OCI-LY1 (cell line): Measurements from ENCODE around the gene STXBP6.

ENCODE experiments used
- H2AFZ ChIP-seq: fragments of 200-600 bp; sonication (generic), shearing (Covaris generic); 2 replicates; pipeline ENCODE4 v1.6.0; 2014; ENCODE audit warnings: antibody characterized with exemption, mild to moderate bottlenecking, low read length
- H3F3A ChIP-seq: fragments of 200-600 bp; sonication (generic), shearing (Covaris generic); 2 replicates; pipeline ENCODE4 v1.6.0; 2014; ENCODE audit warnings: mild to moderate bottlenecking, antibody characterized with exemption, low read length, moderate library complexity; ENCODE audit not compliant: insufficient read depth
- H3K27ac ChIP-seq: fragments of 200-600 bp; sonication (generic); 2 replicates; pipeline ENCODE4 v1.5.1; 2014; ENCODE audit warnings: low read length, mixed run types, mild to moderate bottlenecking, low read depth; ENCODE audit not compliant: poor library complexity, severe bottlenecking
- H3K27me3 ChIP-seq: fragments of 200-600 bp; sonication (generic); 2 replicates; pipeline ENCODE4 v1.6.0; 2014; ENCODE audit warnings: antibody characterized with exemption, mild to moderate bottlenecking, low read length, moderate library complexity; ENCODE audit not compliant: insufficient read depth
- H3K36me3 ChIP-seq: fragments of 200-600 bp; sonication (generic); 2 replicates; pipeline ENCODE4 v1.6.1; 2014; ENCODE audit warnings: mild to moderate bottlenecking, antibody characterized with exemption, low read length, moderate library complexity, mixed read lengths; ENCODE audit not compliant: insufficient read depth
- H3K4me1 ChIP-seq: fragments of 200-600 bp; sonication (generic); 2 replicates; pipeline ENCODE4 v1.5.1; 2014; ENCODE audit warnings: mild to moderate bottlenecking, low read length, moderate library complexity; ENCODE audit not compliant: insufficient read depth, severe bottlenecking
- H3K4me2 ChIP-seq: fragments of 200-600 bp; sonication (generic), shearing (Covaris generic); 2 replicates; pipeline ENCODE4 v1.6.1; 2014; ENCODE audit warnings: low read length
- H3K4me3 ChIP-seq: fragments of 200-600 bp; sonication (generic); 2 replicates; pipeline ENCODE4 v1.5.1; 2014; ENCODE audit warnings: low read length, low read depth, mild to moderate bottlenecking, mixed read lengths; ENCODE audit not compliant: poor library complexity, severe bottlenecking
- H3K79me2 ChIP-seq: fragments of 200-600 bp; shearing (Covaris generic); 2 replicates; pipeline ENCODE4 v1.6.1; 2016; ENCODE audit warnings: mixed run types, low read length, mixed read lengths; ENCODE audit not compliant: insufficient read depth
- H3K9ac ChIP-seq: fragments of 200-600 bp; sonication (generic), shearing (Covaris generic); 2 replicates; pipeline ENCODE4 v1.6.1; 2014; ENCODE audit warnings: mild to moderate bottlenecking, low read length, mixed read lengths
- H3K9me2 ChIP-seq: fragments of 200-600 bp; sonication (generic), shearing (Covaris generic); 2 replicates; pipeline ENCODE4 v1.6.1; 2014; ENCODE audit warnings: low read depth, mild to moderate bottlenecking, low read length, mixed read lengths
- H3K9me3 ChIP-seq: fragments of 200-600 bp; shearing (Covaris generic); 2 replicates; pipeline ENCODE4 v1.6.1; 2014; ENCODE audit warnings: low read length, mixed read lengths
- H4K20me1 ChIP-seq: fragments of 200-600 bp; sonication (generic), shearing (Covaris generic); 2 replicates; pipeline ENCODE4 v1.6.0; 2016; ENCODE audit warnings: mild to moderate bottlenecking, low read length; ENCODE audit not compliant: insufficient read depth
- EZH2 ChIP-seq: fragments of 200-600 bp; sonication (generic), shearing (Covaris generic); IDR thresholded peaks from 2 replicates; pipeline ENCODE4 v1.8.0; 2017; ENCODE audit warnings: borderline replicate concordance, mixed run types, mild to moderate bottlenecking, antibody characterized with exemption, low read length, moderate library complexity, mixed read lengths
- TF ChIP-seq, protein P1 (sequence below): fragments of 200-600 bp; sonication (generic), shearing (Covaris generic); IDR thresholded peaks from 2 replicates; pipeline ENCODE4 v1.5.1; 2017; ENCODE audit warnings: mild to moderate bottlenecking, antibody characterized with exemption, low read length, moderate library complexity, mixed read lengths

The STXBP6 gene

GRCh38 chr14:24875991-24876878, 173.7 kb downstream of the STXBP6 start:
- H3K9ac ChIP-seq, result no peak overlapping the region
- no peak overlapping the region for H2AFZ ChIP-seq
- no peaks in the 10 kb centered on the region for H3K4me1 ChIP-seq
- no peak overlapping the region for H3K4me3 ChIP-seq
- H3K27ac ChIP-seq, result no peak overlapping the region
- no peaks in the 10 kb centered on the region for H3K79me2 ChIP-seq
- no peaks in the 10 kb centered on the region for H3F3A ChIP-seq
- no peak for TF ChIP-seq EZH2
- TF ChIP-seq, protein P1, sequence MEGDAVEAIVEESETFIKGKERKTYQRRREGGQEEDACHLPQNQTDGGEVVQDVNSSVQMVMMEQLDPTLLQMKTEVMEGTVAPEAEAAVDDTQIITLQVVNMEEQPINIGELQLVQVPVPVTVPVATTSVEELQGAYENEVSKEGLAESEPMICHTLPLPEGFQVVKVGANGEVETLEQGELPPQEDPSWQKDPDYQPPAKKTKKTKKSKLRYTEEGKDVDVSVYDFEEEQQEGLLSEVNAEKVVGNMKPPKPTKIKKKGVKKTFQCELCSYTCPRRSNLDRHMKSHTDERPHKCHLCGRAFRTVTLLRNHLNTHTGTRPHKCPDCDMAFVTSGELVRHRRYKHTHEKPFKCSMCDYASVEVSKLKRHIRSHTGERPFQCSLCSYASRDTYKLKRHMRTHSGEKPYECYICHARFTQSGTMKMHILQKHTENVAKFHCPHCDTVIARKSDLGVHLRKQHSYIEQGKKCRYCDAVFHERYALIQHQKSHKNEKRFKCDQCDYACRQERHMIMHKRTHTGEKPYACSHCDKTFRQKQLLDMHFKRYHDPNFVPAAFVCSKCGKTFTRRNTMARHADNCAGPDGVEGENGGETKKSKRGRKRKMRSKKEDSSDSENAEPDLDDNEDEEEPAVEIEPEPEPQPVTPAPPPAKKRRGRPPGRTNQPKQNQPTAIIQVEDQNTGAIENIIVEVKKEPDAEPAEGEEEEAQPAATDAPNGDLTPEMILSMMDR, result no peak
- H3K4me2 ChIP-seq, result no peak overlapping the region
- no peaks in the 10 kb centered on the region for H3K9me3 ChIP-seq
- H3K36me3 ChIP-seq, result no peaks in the 10 kb centered on the region
- no peaks in the 10 kb centered on the region for H3K9me2 ChIP-seq
- H3K27me3 ChIP-seq, result no peaks in the 10 kb centered on the region
- no peaks in the 10 kb centered on the region for H4K20me1 ChIP-seq

GRCh38 chr14:24875203-24875838, 174.6 kb downstream of the STXBP6 start:
- no peaks in the 10 kb centered on the region for H3K36me3 ChIP-seq
- H3K9me3 ChIP-seq, result no peaks in the 10 kb centered on the region
- no peak overlapping the region for H3K4me3 ChIP-seq
- H3K79me2 ChIP-seq, result no peaks in the 10 kb centered on the region
- no peak overlapping the region for H3K9ac ChIP-seq
- no peaks in the 10 kb centered on the region for H3K9me2 ChIP-seq
- H3K27ac ChIP-seq, result no peak overlapping the region
- H3K4me2 ChIP-seq, result no peak overlapping the region
- H2AFZ ChIP-seq, result no peak overlapping the region
- H3K27me3 ChIP-seq, result no peaks in the 10 kb centered on the region
- no peaks in the 10 kb centered on the region for H3F3A ChIP-seq
- TF ChIP-seq EZH2, result no peak
- TF ChIP-seq, protein P1, result no peak
- no peaks in the 10 kb centered on the region for H4K20me1 ChIP-seq
- no peaks in the 10 kb centered on the region for H3K4me1 ChIP-seq

DNA sequence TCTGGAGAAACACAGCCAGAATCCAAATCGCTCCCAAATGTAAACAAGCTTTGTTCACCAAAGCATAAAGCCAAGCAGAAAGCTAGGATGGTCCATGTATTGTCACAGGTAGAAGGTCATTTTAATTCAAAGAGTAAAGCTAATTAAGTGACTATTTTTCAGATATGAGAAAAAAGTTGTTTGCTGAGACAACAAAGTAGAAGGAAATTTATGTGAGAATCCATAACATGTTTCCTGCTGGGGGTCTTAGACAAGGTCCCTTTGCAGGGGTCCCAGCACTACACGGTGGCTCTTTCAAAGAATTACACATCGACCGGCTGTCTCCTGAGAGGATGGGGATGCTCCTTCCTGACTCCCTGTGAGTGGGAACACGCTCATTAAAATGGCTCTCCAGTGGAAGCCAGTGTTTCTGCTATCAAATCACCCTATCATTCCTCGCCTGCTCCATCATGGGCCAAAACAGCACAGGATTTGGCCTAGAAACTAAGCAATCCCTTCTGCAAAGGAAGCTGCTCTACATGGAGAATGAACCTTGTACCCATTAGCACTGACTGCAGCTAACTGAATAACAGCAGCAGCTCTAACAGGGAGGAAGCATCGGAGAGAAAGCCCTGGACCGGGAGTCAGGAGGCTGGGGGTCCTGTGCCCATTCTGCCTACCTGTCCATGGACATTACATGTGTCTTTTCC, 175.3 kb downstream of the STXBP6 start:
- Histone ChIP-seq H3K9me3 (no peaks in the 10 kb centered on the region), H3K9ac (no peak overlapping the region), H3F3A (no peaks in the 10 kb centered on the region), H2AFZ (no peak overlapping the region), H3K27ac (no peak overlapping the region), H4K20me1 (no peaks in the 10 kb centered on the region), H3K4me3 (no peak overlapping the region), H3K27me3 (no peaks in the 10 kb centered on the region), H3K36me3 (no peaks in the 10 kb centered on the region), H3K4me2 (no peak overlapping the region), H3K9me2 (no peaks in the 10 kb centered on the region), H3K79me2 (no peaks in the 10 kb centered on the region), H3K4me1 (no peaks in the 10 kb centered on the region)
- TF ChIP-seq, protein P1, result no peak
- TF ChIP-seq EZH2, result no peak
